Measurements from ENCODE around the gene CFP. TPM values are rescaled to one million over a fixed set of nuclear protein-coding genes. Genes with fewer than 3 reads are reported as not detected.

CFP gene
- total and polyA plus RNA-seq, 2 of the 13 experiments (the other 11 are each of a cell fraction or from before 2014, with no cell fraction given) = 0.01 TPM; not detected in 1

- TF ChIP-seq ZBTB14 (CRISPR knock-in tag; IDR thresholded peaks at IDR 0.05) = peak; percentile 86
- 0 out of 2 replicates have a peak, but pooled peaks have one; percentile 57 for TF ChIP-seq IRF9 (CRISPR knock-in tag; IDR thresholded peaks at IDR 0.05; ENCODE audit: borderline replicate concordance)
- peak; percentile 58; the same call in 1 of the 2 replicates for TF ChIP-seq ZNF331 (CRISPR knock-in tag; IDR thresholded peaks at IDR 0.05)
- 0 out of 2 replicates have a peak, but pooled peaks have one; percentile 57 for TF ChIP-seq ZNF124 (CRISPR knock-in tag; IDR thresholded peaks at IDR 0.05)
- TF ChIP-seq MAZ (IDR thresholded peaks at IDR 0.05; ENCODE audit: borderline replicate concordance, low read depth, low read length) = 0 out of 2 replicates have a peak, but pooled peaks have one; percentile 59
- peak; percentile 60; the same call in 1 of the 2 replicates for TF ChIP-seq MAZ (CRISPR knock-in tag; IDR thresholded peaks at IDR 0.05; ENCODE audit: low read depth)
- TF ChIP-seq JUND (CRISPR knock-in tag; IDR thresholded peaks at IDR 0.05) = peak; percentile 76; the same call in 1 of the 2 replicates
- no peak for TF ChIP-seq ZNF138 (CRISPR knock-in tag; IDR thresholded peaks at IDR 0.05; ENCODE audit: low read depth)
- 0 out of 2 replicates have a peak, but pooled peaks have one; percentile 48 for TF ChIP-seq REL (CRISPR knock-in tag; conservative IDR thresholded peaks at IDR 0.05)
- peak; percentile 72 for TF ChIP-seq ZNF629 (CRISPR knock-in tag; conservative IDR thresholded peaks at IDR 0.05)
- peak; percentile 85 for TF ChIP-seq ARNT2 (CRISPR knock-in tag; IDR thresholded peaks at IDR 0.05; ENCODE audit: low read depth)
- 0 out of 2 replicates have a peak, but pooled peaks have one; percentile 33 for TF ChIP-seq ZNF451 (CRISPR knock-in tag; IDR thresholded peaks at IDR 0.05)
- 0 out of 2 replicates have a peak, but pooled peaks have one; percentile 32 for TF ChIP-seq ZBTB25 (CRISPR knock-in tag; IDR thresholded peaks at IDR 0.05)
- peak; percentile 20; the same call in 1 of the 2 replicates for TF ChIP-seq KDM5B (CRISPR knock-in tag; IDR thresholded peaks at IDR 0.05; ENCODE audit: borderline replicate concordance)
- TF ChIP-seq ZNF281 (CRISPR knock-in tag; IDR thresholded peaks at IDR 0.05; ENCODE audit: borderline replicate concordance) = peak; percentile 81
- peak; percentile 35; the same call in 1 of the 2 replicates for TF ChIP-seq ZNF367 (CRISPR knock-in tag; IDR thresholded peaks at IDR 0.05; ENCODE audit: borderline replicate concordance)
- TF ChIP-seq ZNF761 (CRISPR knock-in tag; conservative IDR thresholded peaks at IDR 0.05) = no peak
- TF ChIP-seq KLF16 (CRISPR knock-in tag; IDR thresholded peaks at IDR 0.05) = peak in 1 of 2 experiments; percentile 51; a peak in 1 of 4 replicates
- peak; percentile 83 for TF ChIP-seq MYPOP (CRISPR knock-in tag; IDR thresholded peaks at IDR 0.05)
- TF ChIP-seq YEATS2 (CRISPR knock-in tag; IDR thresholded peaks at IDR 0.05; ENCODE audit: borderline replicate concordance) = peak; percentile 43; the same call in 1 of the 2 replicates
- TF ChIP-seq SP2 (CRISPR knock-in tag; IDR thresholded peaks at IDR 0.05) = 0 out of 2 replicates have a peak, but pooled peaks have one; percentile 25
Measured at GRCh38 chrX:47619486-47620302, 10.0 kb downstream of the CFP start, which contains the start of gene SYN1 (continued).

All from HepG2 (cell line).